HUES48 (cell line): Measurements from ENCODE around the gene RBM45.
"Not testable (repeated sequence)": the region's sequence is repeated elsewhere in the genome, so short reads cannot be mapped to it uniquely, and the experiment has no call there.

ENCODE experiments used
- H3K27ac ChIP-seq: one replicate; pipeline ENCODE4 v1.7.0; 2013; ENCODE audit warnings: low read depth, low read length, inconsistent platforms
- H3K27me3 ChIP-seq: 2 replicates; pipeline ENCODE4 v1.6.1; 2013; ENCODE audit warnings: mild to moderate bottlenecking, low read length; ENCODE audit not compliant: control insufficient read depth, insufficient read depth
- H3K36me3 ChIP-seq: 2 replicates; pipeline ENCODE4 v1.6.1; 2013; ENCODE audit warnings: low read length; ENCODE audit not compliant: control insufficient read depth, insufficient read depth
- H3K4me1 ChIP-seq: 2 replicates; pipeline ENCODE4 v1.6.1; 2013; ENCODE audit warnings: mild to moderate bottlenecking, low read length; ENCODE audit not compliant: control insufficient read depth, insufficient read depth
- H3K4me3 ChIP-seq: 2 replicates; pipeline ENCODE4 v1.5.1; 2013; ENCODE audit warnings: mild to moderate bottlenecking, low read depth, low read length
- H3K9ac ChIP-seq: 2 replicates; pipeline ENCODE4 v1.6.1; 2013; ENCODE audit warnings: mild to moderate bottlenecking, low read depth, low read length, moderate library complexity
- H3K9me3 ChIP-seq: 2 replicates; pipeline ENCODE4 v1.6.1; 2013; ENCODE audit warnings: low read length; ENCODE audit not compliant: control insufficient read depth, insufficient read depth

Gene RBM45

GRCh38 chr2:178136321-178137025, 24.2 kb downstream of the RBM45 start:
- Histone ChIP-seq H3K36me3 (no peaks in the 10 kb centered on the region), H3K4me3 (no peak overlapping the region), H3K9me3 (no peaks in the 10 kb centered on the region), H3K27ac (no peak overlapping the region), H3K27me3 (no peaks in the 10 kb centered on the region), H3K9ac (no peak overlapping the region), H3K4me1 (peaks cover 5% of the 10 kb centered on the region; the same call in 1 of the 2 replicates)

GRCh38 chr2:178142274-178143065, 30.2 kb downstream of the RBM45 start:
- Histone ChIP-seq H3K4me1 (peaks cover 5% of the 10 kb centered on the region; the same call in 1 of the 2 replicates), H3K4me3 (no peak overlapping the region), H3K27ac (no peak overlapping the region), H3K9ac (no peak overlapping the region), H3K36me3 (no peaks in the 10 kb centered on the region), H3K27me3 (no peaks in the 10 kb centered on the region), H3K9me3 (no peaks in the 10 kb centered on the region)

- H3K4me3 ChIP-seq: no peak overlapping the region
Observed at GRCh38 chr2:178143481-178143880, 31.2 kb downstream of the RBM45 start.

GRCh38 chr2:178152033-178152432, 39.8 kb downstream of the RBM45 start:
- H3K4me1 ChIP-seq: no peaks in the 10 kb centered on the region
- no peak overlapping the region for H3K27ac ChIP-seq
- H3K27me3 ChIP-seq: no peaks in the 10 kb centered on the region
- no peak overlapping the region for H3K9ac ChIP-seq
- no peak overlapping the region for H3K4me3 ChIP-seq
- no peaks in the 10 kb centered on the region for H3K9me3 ChIP-seq
- no peaks in the 10 kb centered on the region for H3K36me3 ChIP-seq

More at GRCh38 chr2:178143481-178143880, 31.2 kb downstream of the RBM45 start:
- Histone ChIP-seq H3K4me1 (peaks cover 5% of the 10 kb centered on the region; the same call in 1 of the 2 replicates), H3K27ac (no peak overlapping the region), H3K9me3 (no peaks in the 10 kb centered on the region), H3K27me3 (no peaks in the 10 kb centered on the region), H3K9ac (no peak overlapping the region), H3K36me3 (no peaks in the 10 kb centered on the region)

- H3K27me3 ChIP-seq: no peaks in the 10 kb centered on the region
- H3K4me3 ChIP-seq: no peak overlapping the region
- H3K36me3 ChIP-seq: no peaks in the 10 kb centered on the region
- H3K4me1 ChIP-seq: no peaks in the 10 kb centered on the region
- no peak overlapping the region for H3K27ac ChIP-seq
- no peak overlapping the region for H3K9ac ChIP-seq
- H3K9me3 ChIP-seq: no peaks in the 10 kb centered on the region
Observed at GRCh38 chr2:178152542-178152941, 40.3 kb downstream of the RBM45 start.

- Histone ChIP-seq H3K4me3 (no peak overlapping the region), H3K4me1 (no peaks in the 10 kb centered on the region), H3K27me3 (no peaks in the 10 kb centered on the region), H3K36me3 (no peaks in the 10 kb centered on the region), H3K9ac (no peak overlapping the region), H3K27ac (no peak overlapping the region), H3K9me3 (no peaks in the 10 kb centered on the region)
Observed at GRCh38 chr2:178152977-178153376, 40.7 kb downstream of the RBM45 start.

- not testable (repeated sequence) for H3K9ac ChIP-seq, H3K9me3 ChIP-seq, H3K4me1 ChIP-seq, H3K27ac ChIP-seq, H3K4me3 ChIP-seq, H3K27me3 ChIP-seq, H3K36me3 ChIP-seq
Observed at GRCh38 chr2:178153878-178154277, 41.6 kb downstream of the RBM45 start.

- Histone ChIP-seq H3K9ac (no peak overlapping the region), H3K9me3 (no peaks in the 10 kb centered on the region), H3K4me1 (no peaks in the 10 kb centered on the region), H3K27me3 (no peaks in the 10 kb centered on the region), H3K27ac (no peak overlapping the region), H3K4me3 (no peak overlapping the region), H3K36me3 (no peaks in the 10 kb centered on the region)
Observed at GRCh38 chr2:178155524-178155923, 43.3 kb downstream of the RBM45 start.

GRCh38 chr2:178157574-178157973, 45.3 kb downstream of the RBM45 start:
- Histone ChIP-seq H3K36me3 (no peaks in the 10 kb centered on the region), H3K4me1 (no peaks in the 10 kb centered on the region), H3K9ac (no peak overlapping the region), H3K9me3 (no peaks in the 10 kb centered on the region), H3K4me3 (no peak overlapping the region), H3K27ac (no peak overlapping the region), H3K27me3 (no peaks in the 10 kb centered on the region)

- no peaks in the 10 kb centered on the region for H3K36me3 ChIP-seq
- no peak overlapping the region for H3K27ac ChIP-seq
- H3K4me3 ChIP-seq: no peak overlapping the region
- no peaks in the 10 kb centered on the region for H3K4me1 ChIP-seq
- H3K9ac ChIP-seq: no peak overlapping the region
- H3K27me3 ChIP-seq: no peaks in the 10 kb centered on the region
- no peaks in the 10 kb centered on the region for H3K9me3 ChIP-seq
Observed at GRCh38 chr2:178159966-178160365, 47.7 kb downstream of the RBM45 start.

GRCh38 chr2:178160601-178161000, 48.4 kb downstream of the RBM45 start:
- H3K9ac ChIP-seq: no peak overlapping the region
- no peaks in the 10 kb centered on the region for H3K9me3 ChIP-seq
- no peaks in the 10 kb centered on the region for H3K27me3 ChIP-seq
- H3K27ac ChIP-seq: no peak overlapping the region
- H3K4me1 ChIP-seq: no peaks in the 10 kb centered on the region
- H3K4me3 ChIP-seq: no peak overlapping the region
- no peaks in the 10 kb centered on the region for H3K36me3 ChIP-seq
